Measurements from ENCODE around the gene PTPRR. TPM values are rescaled to one million over a fixed set of nuclear protein-coding genes. Genes with fewer than 3 reads are reported as not detected.
A peak's percentile ranks its signal among the peaks of the same experiment; 100 is the strongest.

The PTPRR gene
- total RNA-seq, 2 experiments from 2014 or later, result not detected

DNA sequence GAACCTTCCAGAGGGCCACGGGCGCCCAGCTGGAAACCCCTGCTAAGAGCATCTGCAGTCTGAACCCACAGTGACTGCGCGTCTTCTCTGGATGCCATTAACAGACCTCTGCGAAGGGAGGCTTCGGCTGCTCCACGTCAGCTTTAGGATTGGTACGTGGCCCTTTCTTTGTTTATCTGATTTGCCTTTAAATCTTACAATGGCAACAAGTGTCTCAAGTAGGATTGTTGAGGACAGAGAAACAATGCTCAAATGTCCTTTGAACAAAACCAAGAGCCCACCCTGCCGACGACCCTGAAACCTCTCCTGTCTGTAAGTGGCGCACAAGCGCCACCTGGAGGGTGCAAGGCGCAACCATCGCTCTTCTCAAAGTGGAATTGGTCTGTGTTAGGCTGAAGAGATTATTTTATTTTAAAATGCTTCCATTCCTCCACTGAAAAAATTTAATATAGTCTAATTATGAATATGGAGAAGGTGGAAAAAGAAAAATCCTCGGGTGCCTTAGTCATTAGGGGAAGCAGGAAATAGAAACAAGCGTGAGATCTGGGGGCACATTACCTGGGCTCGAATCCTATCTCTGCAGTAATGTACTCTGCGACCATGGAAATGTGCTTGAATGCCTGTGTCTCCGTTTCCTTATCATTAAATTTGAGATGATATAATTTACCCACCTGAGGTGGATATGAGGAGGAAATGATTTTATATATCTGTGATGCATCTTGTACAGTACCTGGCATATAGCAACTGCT is 200.7 kb downstream of the PTPRR start:
- TF ChIP-seq EZH2phosphoT487 (IDR thresholded peaks at IDR 0.05; ENCODE audit: borderline replicate concordance, low read depth, low read length), result no peak
- TF ChIP-seq, protein P1, sequence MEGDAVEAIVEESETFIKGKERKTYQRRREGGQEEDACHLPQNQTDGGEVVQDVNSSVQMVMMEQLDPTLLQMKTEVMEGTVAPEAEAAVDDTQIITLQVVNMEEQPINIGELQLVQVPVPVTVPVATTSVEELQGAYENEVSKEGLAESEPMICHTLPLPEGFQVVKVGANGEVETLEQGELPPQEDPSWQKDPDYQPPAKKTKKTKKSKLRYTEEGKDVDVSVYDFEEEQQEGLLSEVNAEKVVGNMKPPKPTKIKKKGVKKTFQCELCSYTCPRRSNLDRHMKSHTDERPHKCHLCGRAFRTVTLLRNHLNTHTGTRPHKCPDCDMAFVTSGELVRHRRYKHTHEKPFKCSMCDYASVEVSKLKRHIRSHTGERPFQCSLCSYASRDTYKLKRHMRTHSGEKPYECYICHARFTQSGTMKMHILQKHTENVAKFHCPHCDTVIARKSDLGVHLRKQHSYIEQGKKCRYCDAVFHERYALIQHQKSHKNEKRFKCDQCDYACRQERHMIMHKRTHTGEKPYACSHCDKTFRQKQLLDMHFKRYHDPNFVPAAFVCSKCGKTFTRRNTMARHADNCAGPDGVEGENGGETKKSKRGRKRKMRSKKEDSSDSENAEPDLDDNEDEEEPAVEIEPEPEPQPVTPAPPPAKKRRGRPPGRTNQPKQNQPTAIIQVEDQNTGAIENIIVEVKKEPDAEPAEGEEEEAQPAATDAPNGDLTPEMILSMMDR (conservative IDR thresholded peaks at IDR 0.05; ENCODE audit: low read length), result peak; percentile 96
- H3K79me2 ChIP-seq (ENCODE audit: insufficient read depth, low read depth, low read length), result no peaks in the 10 kb centered on the region
- H2AFZ ChIP-seq (ENCODE audit: low read length), result peak overlapping the region; percentile 34; the same call in 1 of the 2 replicates
- H3K4me1 ChIP-seq (ENCODE audit: insufficient read depth, low read length, poor library complexity, severe bottlenecking), result no peaks in the 10 kb centered on the region
- ChIA-PET POLR2A (no interaction called here), CTCF (ENCODE audit: unreplicated experiment) (no interaction called here)
- intact Hi-C loops (cut with micrococcal nuclease; ENCODE audit: unreplicated experiment), result loop anchor here (1.0 kb wide), 1 partner anchor 130 kb away; no protein-coding TSS in a partner anchor
- no peaks in the 10 kb centered on the region for H3K9me3 ChIP-seq (ENCODE audit: low read length)
- no peak overlapping the region for H3K27ac ChIP-seq (ENCODE audit: low read depth, low read length, poor library complexity, severe bottlenecking)
- no peaks in the 10 kb centered on the region; the same call in 1 of the 2 replicates for H4K20me1 ChIP-seq (ENCODE audit: insufficient read depth, low read length)
- no peak overlapping the region for H3K4me3 ChIP-seq (ENCODE audit: low read depth, low read length, poor library complexity, severe bottlenecking)
- H3K36me3 ChIP-seq (ENCODE audit: insufficient read depth, low read length), result no peaks in the 10 kb centered on the region
- H3K4me2 ChIP-seq (ENCODE audit: low read length), result no peak overlapping the region; the same call in 1 of the 2 replicates
- no peaks in the 10 kb centered on the region for H3K9me2 ChIP-seq (ENCODE audit: insufficient read depth, low read length)
- DNase-seq (ENCODE audit: low spot score), result peak; percentile 45
- BruUV-seq (replicated peaks), result no TSS peak

DNA sequence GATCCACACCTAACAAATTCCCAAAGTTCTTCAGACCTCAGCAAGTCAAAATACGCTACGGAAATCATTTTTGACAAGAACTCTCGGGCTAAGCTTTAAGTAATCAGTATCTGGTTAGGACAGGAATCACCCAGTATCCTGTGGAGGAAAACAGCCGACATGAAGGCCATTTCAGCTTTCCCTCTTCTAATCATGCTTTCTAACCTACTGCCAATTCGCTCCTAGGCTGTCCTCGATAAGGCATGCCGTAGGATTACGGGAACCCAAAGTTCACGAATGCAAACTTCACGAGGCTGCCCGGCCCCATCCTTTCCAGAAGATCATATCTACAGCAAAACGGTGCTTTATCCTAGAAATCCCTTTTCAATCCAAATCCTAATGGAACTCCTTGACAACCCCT is 201.5 kb downstream of the PTPRR start:
- CTCF ChIA-PET (ENCODE audit: unreplicated experiment), result no interaction called here
- POLR2A ChIA-PET, result interaction anchor here (0.5 kb wide), 1 partner anchor 135 kb away, joined by 3 read pairs; no protein-coding TSS in a partner anchor
- BruUV-seq (replicated peaks), result no TSS peak

More for the DNA sequence above, 201.5 kb downstream of the PTPRR start:
- Histone ChIP-seq H2AFZ (ENCODE audit: low read length) (no peak overlapping the region), H3K36me3 (ENCODE audit: insufficient read depth, low read length) (no peaks in the 10 kb centered on the region), H3K9me3 (ENCODE audit: low read length) (no peaks in the 10 kb centered on the region), H4K20me1 (ENCODE audit: insufficient read depth, low read length) (no peaks in the 10 kb centered on the region; the same call in 1 of the 2 replicates), H3K4me1 (ENCODE audit: insufficient read depth, low read length, poor library complexity, severe bottlenecking) (no peaks in the 10 kb centered on the region), H3K4me2 (ENCODE audit: low read length) (no peak overlapping the region), H3K9me2 (ENCODE audit: insufficient read depth, low read length) (no peaks in the 10 kb centered on the region), H3K4me3 (ENCODE audit: low read depth, low read length, poor library complexity, severe bottlenecking) (no peak overlapping the region), H3K27ac (ENCODE audit: low read depth, low read length, poor library complexity, severe bottlenecking) (no peak overlapping the region), H3K79me2 (ENCODE audit: insufficient read depth, low read depth, low read length) (no peaks in the 10 kb centered on the region)
- intact Hi-C loops (cut with micrococcal nuclease; ENCODE audit: unreplicated experiment), result loop anchor here (1.0 kb wide), 1 partner anchor 129 kb away; no protein-coding TSS in a partner anchor
- no peak for DNase-seq (ENCODE audit: low spot score)
- TF ChIP-seq EZH2phosphoT487 (IDR thresholded peaks at IDR 0.05; ENCODE audit: borderline replicate concordance, low read depth, low read length), result no peak
- TF ChIP-seq, protein P1 (conservative IDR thresholded peaks at IDR 0.05; ENCODE audit: low read length), result no peak
